Fibroblast of skin of left biceps (primary cell): ENCODE data around the gene UBTD2.

Experiments
- DNase-seq, 2 experiments: peaks; one replicate each; pipeline ENCODE4 v3.0.0-alpha.2; 2013; ENCODE audit warnings: low read depth in 2 of 2

The UBTD2 gene

GRCh38 chr5:172171118-172171517 is 112.4 kb downstream of the UBTD2 start:
- DNase-seq, result no peak

- no peak for DNase-seq
These were observed 113.3 kb downstream of the UBTD2 start for GRCh38 chr5:172170251-172170701.

- no peak for DNase-seq
These were observed 114.3 kb downstream of the UBTD2 start for GRCh38 chr5:172169216-172169615.

GRCh38 chr5:172168311-172168710 is 115.3 kb downstream of the UBTD2 start:
- no peak for DNase-seq

GRCh38 chr5:172167895-172168294 is 115.7 kb downstream of the UBTD2 start:
- DNase-seq, result no peak

- DNase-seq, result peak in 1 of 2 experiments; percentile 5
These were observed 117.3 kb downstream of the UBTD2 start for GRCh38 chr5:172166030-172166826.

- DNase-seq, result no peak
These were observed 118.1 kb downstream of the UBTD2 start for GRCh38 chr5:172165465-172165864.

- no peak for DNase-seq
These were observed 118.8 kb downstream of the UBTD2 start for GRCh38 chr5:172164769-172165212.

GRCh38 chr5:172163346-172163745 is 120.2 kb downstream of the UBTD2 start:
- no peak for DNase-seq

GRCh38 chr5:172162987-172163343 is 120.6 kb downstream of the UBTD2 start:
- no peak for DNase-seq

- DNase-seq, result peak; percentile 15 to 18
These were observed 121.1 kb downstream of the UBTD2 start for GRCh38 chr5:172162323-172162986.

GRCh38 chr5:172160506-172160905 is 123.1 kb downstream of the UBTD2 start:
- DNase-seq, result no peak
